HepG2 (cell line): ENCODE data around the gene CALU. TPM values are rescaled to one million over a fixed set of nuclear protein-coding genes. Genes with fewer than 3 reads are reported as not detected.

Source experiments
- ATAC-seq: fragments of 200-7000 bp; cut with Tn5 transposase; 3 replicates; pipeline ENCODE4 v1.9.1; 2020; ENCODE audit warnings: mild to moderate bottlenecking, moderate library complexity
- BruUV-seq: library from RNA; stranded (reverse); fragments of 400-500 nt; replicated peaks from 2 replicates; lab custom pipeline; 2021; lab: Mats Ljungman, UMichigan
- CTCF ChIA-PET: fragments of 300-600 bp; formaldehyde crosslinking; extraction: SDS; loops from one replicate; lab custom pipeline; 2021; ENCODE audit warnings: low total read pairs, inconsistent platforms, low intra/inter-chr PET ratio; lab: Yijun Ruan, JAX
- POLR2A ChIA-PET: fragments of 350-600 bp; sonication (Branson Sonifier 250); formaldehyde crosslinking; loops from one replicate; lab custom pipeline; 2020; ENCODE audit warnings: antibody characterized with exemption, inconsistent platforms; lab: Yijun Ruan, JAX
- DNase-seq: peaks from one replicate; pipeline ENCODE4 v3.0.0-alpha.2; 2015; ENCODE audit warnings: low spot score
- FAIRE-seq: peaks from 3 replicates; lab custom pipeline; 2011; peaks lifted over from hg19 to GRCh38; lab: Jason Lieb, UNC
- H2AFZ ChIP-seq: one replicate; pipeline ENCODE4 v1.6.1; 2011; ENCODE audit warnings: low read length, inconsistent platforms
- H3K27ac ChIP-seq: fragments of 300-600 bp; 3 replicates; pipeline ENCODE4 v1.8.0; 2011; ENCODE audit warnings: mixed run types, mild to moderate bottlenecking, mixed read lengths, low read length, inconsistent platforms; ENCODE audit not compliant: insufficient read depth; ENCODE audit errors: extremely low read length
- H3K27me3 ChIP-seq, 2 experiments: fragments of 200-600 bp in 1 of 2; 2 replicates in 1 of 2; 3 replicates in 1 of 2; pipeline versions ENCODE4 v1.6.0 to v1.8.0; 2011; ENCODE audit warnings: low read length in 2 of 2, mild to moderate bottlenecking in 2 of 2, moderate library complexity in 2 of 2, inconsistent platforms in 1 of 2; ENCODE audit not compliant: insufficient read depth in 2 of 2, control insufficient read depth in 1 of 2
- H3K36me3 ChIP-seq, 2 experiments: fragments of 200-600 bp in 1 of 2; replicated peaks in 1 of 2; 2 replicates in 1 of 2; 3 replicates in 1 of 2; pipeline versions ENCODE4 v1.5.1 to v1.8.0; 2011; ENCODE audit warnings: low read length in 2 of 2, inconsistent platforms in 1 of 2; ENCODE audit not compliant: insufficient read depth in 2 of 2, control insufficient read depth in 1 of 2
- H3K4me1 ChIP-seq: 2 replicates; pipeline ENCODE4 v1.5.1; 2012; ENCODE audit warnings: low read length, inconsistent platforms; ENCODE audit not compliant: insufficient read depth
- H3K4me2 ChIP-seq: 2 replicates; pipeline ENCODE4 v1.6.0; 2011; ENCODE audit warnings: low read depth, low read length, inconsistent platforms
- H3K4me3 ChIP-seq, 3 experiments: fragments of 200-600 bp in 1 of 3; sonication (generic), shearing (Covaris generic) in 1 of 3; replicated peaks in 1 of 3; 2 replicates each; pipeline ENCODE4 v1.5.1; 2011 to 2016; ENCODE audit warnings: low read length in 3 of 3, inconsistent platforms in 2 of 3, low read depth in 2 of 3, mild to moderate bottlenecking in 2 of 3, control low read depth in 1 of 3, mixed read lengths in 1 of 3; ENCODE audit not compliant: insufficient read depth in 1 of 3
- H3K79me2 ChIP-seq: one replicate; pipeline ENCODE4 v1.6.1; 2011; ENCODE audit warnings: low read length, inconsistent platforms; ENCODE audit not compliant: insufficient read depth
- H3K9ac ChIP-seq: 2 replicates; pipeline ENCODE4 v1.6.0; 2011; ENCODE audit warnings: mild to moderate bottlenecking, low read depth, low read length, inconsistent platforms; ENCODE audit not compliant: insufficient read depth
- H3K9me3 ChIP-seq: 2 replicates; pipeline ENCODE4 v1.5.1; 2012; ENCODE audit warnings: mild to moderate bottlenecking, low read length
- H4K20me1 ChIP-seq: 2 replicates; pipeline ENCODE4 v1.6.0; 2011; ENCODE audit warnings: inconsistent platforms, mild to moderate bottlenecking, low read length, moderate library complexity; ENCODE audit not compliant: insufficient read depth
- CHCHD3 ChIP-seq: sonication (generic); formaldehyde crosslinking; IDR thresholded peaks from 2 replicates; pipeline ENCODE4 v1.8.0; 2022; ENCODE audit warnings: mild to moderate bottlenecking, missing genetic modification reagents, moderate library complexity
- HMGXB3 ChIP-seq: sonication (generic); formaldehyde crosslinking; IDR thresholded peaks from 2 replicates; pipeline ENCODE4 v1.4.0; 2020; ENCODE audit warnings: missing genetic modification reagents, borderline replicate concordance
- IKZF4 ChIP-seq: sonication (generic); formaldehyde crosslinking; IDR thresholded peaks from 2 replicates; pipeline ENCODE4 v1.5.1; 2020; ENCODE audit warnings: borderline replicate concordance, mild to moderate bottlenecking, low read depth, missing genetic modification reagents; ENCODE audit errors: not compliant biosample characterization
- PAWR ChIP-seq: sonication (generic); formaldehyde crosslinking; IDR thresholded peaks from 2 replicates; pipeline ENCODE4 v1.4.0; 2020; ENCODE audit warnings: missing genetic modification reagents, mild to moderate bottlenecking, borderline replicate concordance
- REPIN1 ChIP-seq: sonication (generic); formaldehyde crosslinking; IDR thresholded peaks from 2 replicates; pipeline ENCODE4 v1.8.0; 2022; ENCODE audit warnings: missing genetic modification reagents, low read depth, mild to moderate bottlenecking, borderline replicate concordance
- STAG1 ChIP-seq: sonication (generic); formaldehyde crosslinking; IDR thresholded peaks from 2 replicates; pipeline ENCODE4 v1.4.0; 2020; ENCODE audit warnings: missing genetic modification reagents
- ZNF142 ChIP-seq: sonication (generic); formaldehyde crosslinking; IDR thresholded peaks from 2 replicates; pipeline ENCODE4 v1.4.0; 2020; ENCODE audit warnings: missing genetic modification reagents
- ZNF513 ChIP-seq: sonication (generic); formaldehyde crosslinking; conservative IDR thresholded peaks from 2 replicates; pipeline ENCODE4 v1.5.0; 2020; ENCODE audit warnings: missing genetic modification reagents
- ZNF766 ChIP-seq: sonication (generic); formaldehyde crosslinking; IDR thresholded peaks from 2 replicates; pipeline ENCODE4 v1.5.0; 2020; ENCODE audit warnings: missing genetic modification reagents, borderline replicate concordance
- ZSCAN30 ChIP-seq: sonication (generic); formaldehyde crosslinking; IDR thresholded peaks from 2 replicates; pipeline ENCODE4 v1.5.0; 2020; ENCODE audit warnings: mild to moderate bottlenecking, missing genetic modification reagents
- WGBS: methylation state at CpG from one replicate; pipeline ENCODE4 v1.1.6; 2017; ENCODE audit warnings: low lambda C conversion rate; 5-methylcytosine and 5-hydroxymethylcytosine counted together
- in situ Hi-C: cut with HindIII; loops from 2 replicates; pipeline ENCODE4 v1.10.0; 2017; ENCODE audit warnings: low pct_unique_long_range_greater_than_20kb; ENCODE audit not compliant: extremely low pct_ligation_motif_present
- intact Hi-C: fragments of 100-400 bp; cut with micrococcal nuclease; formaldehyde crosslinking; loops from one replicate; pipeline ENCODE4 v1.10.0; 2022; ENCODE audit not compliant: unreplicated experiment
- polyA plus RNA-seq, 8 experiments: library from polyadenylated mRNA; depleted of rRNA in 3 of 8; stranded (reverse) in 7 of 8; unstranded in 1 of 8; fragments of >200 nt; fragmentation: Illumina TruSeq in 4 of 8; extraction: Trizol in 4 of 8; gene quantifications; 2 replicates each; pipeline versions ENCODE4 v1.2.1 to v1.2.3, GENCODE V29; 2011 to 2016; ENCODE audit warnings: low read depth in 4 of 8, missing spikeins in 1 of 8, mixed read lengths in 1 of 8; ENCODE audit not compliant: insufficient read depth in 1 of 8
- total RNA-seq, 5 experiments: library from RNA; depleted of rRNA; stranded (reverse); fragments of >200 nt; fragmentation: Illumina TruSeq; extraction: Trizol; gene quantifications; 2 replicates each; pipeline ENCODE4 v1.2.3, GENCODE V29; 2016; ENCODE audit warnings: low read depth in 1 of 5
- TF ChIP-seq, protein P1 (sequence below): IDR thresholded peaks from 2 replicates; pipeline ENCODE4 v1.6.1; 2016; ENCODE audit warnings: missing genetic modification reagents, missing compliant biosample characterization

The CALU gene
- total and polyA plus RNA-seq, 2 of the 13 experiments (the other 11 are each of a cell fraction or from before 2014, with no cell fraction given) = 198 to 252 TPM

- no peak for TF ChIP-seq ZNF142 (CRISPR knock-in tag)
- no peak for TF ChIP-seq REPIN1
- TF ChIP-seq ZNF766 = no peak
- TF ChIP-seq STAG1 = peak; percentile 32
- TF ChIP-seq ZSCAN30 (CRISPR knock-in tag) = no peak
Observed at GRCh38 chr7:128794020-128794419, 54.9 kb downstream of the CALU start (continued).

- CTCF ChIA-PET = no interaction called here
- TF ChIP-seq HMGXB3 (CRISPR knock-in tag) (no peak), CHCHD3 (no peak), IKZF4 (CRISPR knock-in tag) (no peak), ZNF513 (CRISPR knock-in tag) (no peak), PAWR (CRISPR knock-in tag) (no peak)
- TF ChIP-seq, protein P1, sequence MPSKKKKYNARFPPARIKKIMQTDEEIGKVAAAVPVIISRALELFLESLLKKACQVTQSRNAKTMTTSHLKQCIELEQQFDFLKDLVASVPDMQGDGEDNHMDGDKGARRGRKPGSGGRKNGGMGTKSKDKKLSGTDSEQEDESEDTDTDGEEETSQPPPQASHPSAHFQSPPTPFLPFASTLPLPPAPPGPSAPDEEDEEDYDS (CRISPR knock-in tag) = no peak
Observed at GRCh38 chr7:128794436-128794835, 55.3 kb downstream of the CALU start.

More at GRCh38 chr7:128794436-128794835, 55.3 kb downstream of the CALU start:
- Histone ChIP-seq H3K9ac (no peak overlapping the region), H3K79me2 (no peaks in the 10 kb centered on the region), H3K4me2 (no peak overlapping the region), H4K20me1 (no peaks in the 10 kb centered on the region), H2AFZ (no peak overlapping the region), H3K4me3 (no peak overlapping the region), H3K27me3 (peaks cover 7 to 35% of the 10 kb centered on the region in 2 experiments; a peak in 4 of 5 replicates), H3K36me3 (no peaks in the 10 kb centered on the region), H3K27ac (no peak overlapping the region), H3K4me1 (peaks cover 6% of the 10 kb centered on the region), H3K9me3 (no peaks in the 10 kb centered on the region)
- no peak for ATAC-seq
- BruUV-seq = no TSS peak
- no peak for FAIRE-seq
- DNase-seq = no peak
- WGBS = 32% methylated on average over 7 of the region's 8 CpGs
- in situ Hi-C loops (loop anchor here (5.0 kb wide), 1 partner anchor 88 kb away; no protein-coding TSS in a partner anchor), intact Hi-C loops (loop anchor here (2.0 kb wide), 1 partner anchor 84 kb away; no protein-coding TSS in a partner anchor)
- POLR2A ChIA-PET = no interaction called here
